Esophagus muscularis mucosa (tissue), 4 donors: Measurements from ENCODE around the gene MAP3K1. TPM values are rescaled to one million over a fixed set of nuclear protein-coding genes. Genes with fewer than 3 reads are reported as not detected.
A peak's percentile ranks its signal among the peaks of the same experiment; 100 is the strongest.

Source experiments
- DNase-seq: peaks from one replicate; pipeline ENCODE4 v3.0.0-alpha.2; 2017; ENCODE audit errors: extremely low spot score
- H3K27ac ChIP-seq, 4 donors: fragments of 200-600 bp; sonication (generic); replicated peaks in 1 of 4; 1 replicate in 3 of 4; 2 replicates in 1 of 4; pipeline ENCODE4 v1.5.1; 2016 to 2019; ENCODE audit warnings: mild to moderate bottlenecking in 1 of 4
- H3K27me3 ChIP-seq, 4 donors: fragments of 200-600 bp; sonication (generic); one replicate each; pipeline versions ENCODE4 v1.5.1 to v1.6.0; 2016 to 2019
- H3K36me3 ChIP-seq, 4 donors: fragments of 200-600 bp; sonication (generic); one replicate each; pipeline ENCODE4 v1.5.1; 2016 to 2019
- H3K4me1 ChIP-seq, 4 donors: fragments of 200-600 bp; sonication (generic); one replicate each; pipeline ENCODE4 v1.5.1; 2016 to 2019
- H3K4me3 ChIP-seq, 4 donors: fragments of 200-600 bp; sonication (generic); 1 replicate in 2 of 4; 2 replicates in 2 of 4; pipeline ENCODE4 v1.5.1; 2016 to 2019; ENCODE audit warnings: mild to moderate bottlenecking in 4 of 4, moderate library complexity in 1 of 4
- H3K9me3 ChIP-seq, 4 donors: fragments of 200-600 bp; sonication (generic); 1 replicate in 3 of 4; 2 replicates in 1 of 4; pipeline ENCODE4 v1.5.1; 2016 to 2019
- EP300 ChIP-seq: sonication (generic); formaldehyde crosslinking; IDR thresholded peaks from one replicate; pipeline ENCODE4 v1.6.1; 2017; ENCODE audit warnings: antibody characterized with exemption
- POLR2A ChIP-seq: fragments of 450-650 bp; IDR thresholded peaks from one replicate; pipeline ENCODE4 v1.6.1; 2017; ENCODE audit warnings: antibody characterized with exemption, moderate library complexity, mild to moderate bottlenecking, low read depth
- POLR2AphosphoS5 ChIP-seq, 2 donors: sonication (generic); formaldehyde crosslinking; IDR thresholded peaks; one replicate each; pipeline ENCODE4 v1.6.1; 2017; ENCODE audit warnings: antibody characterized with exemption in 2 of 2
- WGBS: methylation state at CpG from one replicate; pipeline ENCODE4 v1.1.5; 2018; 5-methylcytosine and 5-hydroxymethylcytosine counted together
- intact Hi-C: fragments of 100-400 bp; cut with DNase I; formaldehyde crosslinking; loops from one replicate; pipeline ENCODE4 v1.15.1; 2023
- total RNA-seq, 4 donors: library from RNA; depleted of rRNA; stranded (reverse); fragments of >200 nt; gene quantifications; one replicate each; pipeline versions ENCODE4 v1.1.0 to v1.2.1, GENCODE V29; 2016
- TF ChIP-seq, protein P1 (sequence below), 3 experiments: fragments of 200-600 bp in 2 of 3; fragments of 450-650 bp in 1 of 3; sonication (generic) in 2 of 3; IDR thresholded peaks; one replicate each; pipeline ENCODE4 v1.5.1; 2017 to 2019; ENCODE audit warnings: antibody characterized with exemption in 3 of 3, mild to moderate bottlenecking in 2 of 3, moderate library complexity in 1 of 3

The MAP3K1 gene
- total RNA-seq, 4 donors from 2014 or later: 7.2 to 12.3 (median 8.8) TPM

DNA sequence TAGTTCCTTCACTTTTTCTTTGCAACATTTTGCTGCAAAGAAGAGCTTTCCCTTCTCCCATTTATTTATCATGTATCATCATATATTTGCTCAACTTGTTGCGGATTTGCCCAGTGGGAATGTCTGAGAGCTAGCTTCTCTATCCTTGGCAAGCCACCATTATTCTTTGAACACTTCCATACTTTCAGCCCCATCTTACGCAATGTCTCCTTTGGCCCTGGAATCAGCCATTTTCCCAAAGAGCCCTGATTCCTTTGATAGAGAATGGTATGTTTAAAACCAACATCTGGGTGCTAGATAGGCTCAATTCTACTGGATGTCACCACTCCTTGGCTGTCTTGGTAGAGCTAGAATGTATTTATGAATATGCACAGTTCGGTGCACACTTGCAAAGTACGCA is 81.4 kb downstream of the MAP3K1 start:
- intact Hi-C loops: no loop called here
- WGBS: 96% methylated on average over 4 of the region's 4 CpGs
- no peaks in the 10 kb centered on the region for H3K27me3 ChIP-seq
- no peak overlapping the region for H3K4me3 ChIP-seq
- no peak for DNase-seq
- H3K36me3 ChIP-seq: peaks cover 0 to 25% (median 19%) of the 10 kb centered on the region in 4 donors
- H3K4me1 ChIP-seq: no peaks in the 10 kb centered on the region
- no peak overlapping the region for H3K27ac ChIP-seq
- H3K9me3 ChIP-seq: no peaks in the 10 kb centered on the region
- TF ChIP-seq, protein P1, sequence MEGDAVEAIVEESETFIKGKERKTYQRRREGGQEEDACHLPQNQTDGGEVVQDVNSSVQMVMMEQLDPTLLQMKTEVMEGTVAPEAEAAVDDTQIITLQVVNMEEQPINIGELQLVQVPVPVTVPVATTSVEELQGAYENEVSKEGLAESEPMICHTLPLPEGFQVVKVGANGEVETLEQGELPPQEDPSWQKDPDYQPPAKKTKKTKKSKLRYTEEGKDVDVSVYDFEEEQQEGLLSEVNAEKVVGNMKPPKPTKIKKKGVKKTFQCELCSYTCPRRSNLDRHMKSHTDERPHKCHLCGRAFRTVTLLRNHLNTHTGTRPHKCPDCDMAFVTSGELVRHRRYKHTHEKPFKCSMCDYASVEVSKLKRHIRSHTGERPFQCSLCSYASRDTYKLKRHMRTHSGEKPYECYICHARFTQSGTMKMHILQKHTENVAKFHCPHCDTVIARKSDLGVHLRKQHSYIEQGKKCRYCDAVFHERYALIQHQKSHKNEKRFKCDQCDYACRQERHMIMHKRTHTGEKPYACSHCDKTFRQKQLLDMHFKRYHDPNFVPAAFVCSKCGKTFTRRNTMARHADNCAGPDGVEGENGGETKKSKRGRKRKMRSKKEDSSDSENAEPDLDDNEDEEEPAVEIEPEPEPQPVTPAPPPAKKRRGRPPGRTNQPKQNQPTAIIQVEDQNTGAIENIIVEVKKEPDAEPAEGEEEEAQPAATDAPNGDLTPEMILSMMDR (IDR thresholded peaks at IDR 0.05): no peak
- no peak for TF ChIP-seq EP300
- TF ChIP-seq POLR2AphosphoS5 (IDR thresholded peaks at IDR 0.05): no peak
- no peak for TF ChIP-seq POLR2A

DNA sequence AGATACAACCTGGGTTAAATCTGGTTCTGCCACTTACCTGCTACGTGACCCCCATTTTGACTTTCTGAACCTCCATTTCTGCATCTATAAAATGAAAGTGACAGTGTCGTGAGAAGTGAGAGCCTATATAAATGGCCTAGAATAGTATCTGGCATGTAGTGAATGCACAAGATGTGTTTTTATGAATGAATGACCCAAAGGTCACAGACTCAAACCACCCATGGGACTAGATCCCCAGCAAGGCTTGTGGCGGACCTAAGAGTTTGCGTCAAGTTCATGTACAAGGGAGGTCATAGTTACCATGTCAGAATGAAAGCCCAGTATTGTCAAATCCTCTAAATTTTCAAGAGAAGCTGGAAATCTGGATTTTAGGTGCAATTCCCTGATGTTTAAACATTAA is 82.9 kb downstream of the MAP3K1 start:
- Histone ChIP-seq H3K36me3 (peaks cover 0 to 22% (median 16%) of the 10 kb centered on the region in 4 donors), H3K4me3 (no peak overlapping the region), H3K27ac (no peak overlapping the region), H3K27me3 (no peaks in the 10 kb centered on the region), H3K4me1 (no peaks in the 10 kb centered on the region), H3K9me3 (no peaks in the 10 kb centered on the region)
- 76% methylated on average over 4 of the region's 4 CpGs for WGBS
- DNase-seq: no peak
- no peak for TF ChIP-seq EP300
- TF ChIP-seq, protein P1 (IDR thresholded peaks at IDR 0.05): no peak
- TF ChIP-seq POLR2AphosphoS5 (IDR thresholded peaks at IDR 0.05): no peak
- no peak for TF ChIP-seq POLR2A
- intact Hi-C loops: no loop called here

DNA sequence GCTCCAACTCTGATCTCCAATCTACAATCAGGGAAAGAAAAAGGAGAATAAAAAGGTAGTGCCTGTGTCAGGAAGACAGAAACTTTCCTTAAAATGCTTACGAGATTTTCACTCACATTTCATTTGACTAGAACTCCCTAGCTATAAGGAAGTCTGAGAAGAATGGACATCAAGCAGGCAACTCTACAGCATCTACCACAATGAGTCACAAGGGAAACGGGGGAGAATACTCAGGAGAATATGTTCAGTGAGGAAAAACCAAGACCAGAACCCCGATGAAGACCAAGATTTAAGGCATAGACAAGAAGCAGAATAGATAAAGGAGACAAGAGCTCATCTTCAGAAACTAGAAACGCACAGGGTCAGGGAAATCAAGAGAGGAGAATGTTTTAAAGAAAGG is 85.0 kb downstream of the MAP3K1 start:
- Histone ChIP-seq H3K4me3 (no peak overlapping the region), H3K36me3 (peaks cover 0 to under 1% (median 0%) of the 10 kb centered on the region in 4 donors), H3K4me1 (no peaks in the 10 kb centered on the region), H3K27me3 (no peaks in the 10 kb centered on the region), H3K27ac (no peak overlapping the region), H3K9me3 (no peaks in the 10 kb centered on the region)
- TF ChIP-seq POLR2AphosphoS5 (IDR thresholded peaks at IDR 0.05) (no peak), POLR2A (no peak), EP300 (no peak)
- TF ChIP-seq, protein P1 (IDR thresholded peaks at IDR 0.05): no peak
- WGBS: 60% methylated on average over 4 of the region's 4 CpGs
- intact Hi-C loops: loop anchor here (5.0 to 10.0 kb wide), 2 partner anchors 322 to 1564 kb away; partner anchors contain the start of gene PLK2
- no peak for DNase-seq

DNA sequence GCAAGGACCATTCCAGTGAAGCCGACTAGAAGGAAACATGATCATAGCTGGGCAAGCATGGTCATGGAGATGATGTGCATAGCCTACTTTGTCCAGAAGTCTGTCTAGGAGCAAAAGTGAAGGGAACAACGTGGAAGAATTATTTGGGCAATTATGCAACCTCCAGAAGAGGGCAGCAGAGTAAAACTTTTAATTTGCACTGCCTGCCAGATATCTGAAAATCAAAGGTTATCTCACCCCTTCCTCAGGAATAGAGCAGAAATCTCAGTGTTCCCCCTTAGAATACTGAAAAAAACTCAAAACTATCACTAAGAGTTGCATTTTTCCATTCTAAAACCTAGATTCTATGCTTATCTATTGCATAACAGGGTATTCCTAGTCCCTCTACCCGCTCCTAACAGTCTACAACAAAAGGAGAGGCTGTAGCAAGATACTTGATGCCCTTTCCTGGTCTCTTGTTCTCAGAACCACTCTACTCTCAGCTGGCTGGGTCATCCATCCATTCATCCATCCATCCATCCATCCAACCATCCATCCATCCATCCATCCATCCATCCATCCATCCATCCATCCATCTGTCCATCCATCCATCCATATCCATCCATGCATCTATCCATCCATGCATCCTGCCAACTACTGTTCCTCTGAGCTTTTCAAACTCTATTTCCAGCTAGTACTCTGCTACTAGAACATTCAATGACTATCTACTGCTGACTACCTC is 85.7 kb downstream of the MAP3K1 start:
- no peak for DNase-seq
- Histone ChIP-seq H3K36me3 (no peaks in the 10 kb centered on the region), H3K27me3 (no peaks in the 10 kb centered on the region), H3K27ac (no peak overlapping the region), H3K4me3 (no peak overlapping the region), H3K9me3 (no peaks in the 10 kb centered on the region), H3K4me1 (no peaks in the 10 kb centered on the region)
- intact Hi-C loops: loop anchor here (5.0 to 10.0 kb wide), 2 partner anchors 321 to 1564 kb away; partner anchors contain the start of gene PLK2
- 31% methylated on average over 3 of the region's 3 CpGs for WGBS
- TF ChIP-seq, protein P1 (IDR thresholded peaks at IDR 0.05): peak; percentile 72 to 78 (median 75)
- no peak for TF ChIP-seq POLR2AphosphoS5 (IDR thresholded peaks at IDR 0.05)
